HepG2 (cell line): ENCODE results near the gene SPNS2.

Experiments
- CREM ChIP-seq, 2 experiments: sonication (generic) in 1 of 2; formaldehyde crosslinking in 1 of 2; IDR thresholded peaks; 2 replicates each; pipeline versions ENCODE4 v1.4.0 to v1.6.1; 2016 to 2020; ENCODE audit warnings: antibody characterized with exemption in 1 of 2, mild to moderate bottlenecking in 1 of 2, missing genetic modification reagents in 1 of 2
- ETV6 ChIP-seq: sonication (generic); formaldehyde crosslinking; conservative IDR thresholded peaks from 2 replicates; pipeline ENCODE4 v1.4.0; 2020; ENCODE audit warnings: missing genetic modification reagents
- FOXA3 ChIP-seq: IDR thresholded peaks from 2 replicates; pipeline ENCODE4 v1.6.1; 2016; ENCODE audit warnings: missing genetic modification reagents, missing compliant biosample characterization
- KDM4B ChIP-seq: sonication (generic); formaldehyde crosslinking; IDR thresholded peaks from 2 replicates; pipeline ENCODE4 v1.4.0; 2020; ENCODE audit warnings: missing genetic modification reagents
- TCF7L2 ChIP-seq: IDR thresholded peaks from 2 replicates; pipeline ENCODE4 v1.6.1; 2011; ENCODE audit warnings: mild to moderate bottlenecking, low read depth, low read length, moderate library complexity
- ZNF432 ChIP-seq: sonication (generic); formaldehyde crosslinking; IDR thresholded peaks from 2 replicates; pipeline ENCODE4 v1.5.0; 2020; ENCODE audit warnings: missing genetic modification reagents, mild to moderate bottlenecking, borderline replicate concordance
- TF ChIP-seq, protein P1 (sequence below): sonication (generic); formaldehyde crosslinking; IDR thresholded peaks from 2 replicates; pipeline ENCODE4 v1.4.0; 2020; ENCODE audit warnings: missing genetic modification reagents
- TF ChIP-seq, protein P2 (sequence below), 2 experiments: IDR thresholded peaks; 2 replicates each; pipeline ENCODE4 v1.6.1; 2011 to 2012; ENCODE audit warnings: low read length in 2 of 2, borderline replicate concordance in 1 of 2, low read depth in 1 of 2, mild to moderate bottlenecking in 1 of 2, moderate library complexity in 1 of 2
- TF ChIP-seq, protein P3 (sequence below): sonication (generic); formaldehyde crosslinking; IDR thresholded peaks from 2 replicates; pipeline ENCODE4 v1.5.1; 2020; ENCODE audit warnings: missing genetic modification reagents, mild to moderate bottlenecking, borderline replicate concordance

DNA sequence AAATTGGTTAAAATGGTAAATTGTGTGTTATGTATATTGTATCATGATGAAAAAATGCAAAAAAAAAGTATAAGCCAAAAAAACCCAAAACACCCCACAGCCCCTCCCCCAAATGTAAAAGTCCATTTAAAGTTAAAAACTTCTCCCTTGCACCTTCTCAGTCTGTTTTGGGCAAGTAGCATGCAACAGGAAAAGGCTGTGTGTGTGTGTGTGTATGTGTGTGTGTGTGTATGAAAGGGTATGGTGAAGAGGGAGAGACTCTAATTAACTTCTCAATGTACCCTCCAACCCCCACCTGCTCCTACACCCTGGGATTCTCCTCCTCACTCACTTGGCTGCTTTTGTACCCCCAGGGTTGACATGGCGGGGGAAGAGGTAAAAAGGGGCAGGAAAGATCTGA is 70.9 kb downstream of the SPNS2 start:
- no peak for TF ChIP-seq TCF7L2
- no peak for TF ChIP-seq CREM (IDR thresholded peaks at IDR 0.05)
- TF ChIP-seq CREM (CRISPR knock-in tag; IDR thresholded peaks at IDR 0.05): no peak
- no peak for TF ChIP-seq KDM4B (CRISPR knock-in tag)
- TF ChIP-seq, protein P1, sequence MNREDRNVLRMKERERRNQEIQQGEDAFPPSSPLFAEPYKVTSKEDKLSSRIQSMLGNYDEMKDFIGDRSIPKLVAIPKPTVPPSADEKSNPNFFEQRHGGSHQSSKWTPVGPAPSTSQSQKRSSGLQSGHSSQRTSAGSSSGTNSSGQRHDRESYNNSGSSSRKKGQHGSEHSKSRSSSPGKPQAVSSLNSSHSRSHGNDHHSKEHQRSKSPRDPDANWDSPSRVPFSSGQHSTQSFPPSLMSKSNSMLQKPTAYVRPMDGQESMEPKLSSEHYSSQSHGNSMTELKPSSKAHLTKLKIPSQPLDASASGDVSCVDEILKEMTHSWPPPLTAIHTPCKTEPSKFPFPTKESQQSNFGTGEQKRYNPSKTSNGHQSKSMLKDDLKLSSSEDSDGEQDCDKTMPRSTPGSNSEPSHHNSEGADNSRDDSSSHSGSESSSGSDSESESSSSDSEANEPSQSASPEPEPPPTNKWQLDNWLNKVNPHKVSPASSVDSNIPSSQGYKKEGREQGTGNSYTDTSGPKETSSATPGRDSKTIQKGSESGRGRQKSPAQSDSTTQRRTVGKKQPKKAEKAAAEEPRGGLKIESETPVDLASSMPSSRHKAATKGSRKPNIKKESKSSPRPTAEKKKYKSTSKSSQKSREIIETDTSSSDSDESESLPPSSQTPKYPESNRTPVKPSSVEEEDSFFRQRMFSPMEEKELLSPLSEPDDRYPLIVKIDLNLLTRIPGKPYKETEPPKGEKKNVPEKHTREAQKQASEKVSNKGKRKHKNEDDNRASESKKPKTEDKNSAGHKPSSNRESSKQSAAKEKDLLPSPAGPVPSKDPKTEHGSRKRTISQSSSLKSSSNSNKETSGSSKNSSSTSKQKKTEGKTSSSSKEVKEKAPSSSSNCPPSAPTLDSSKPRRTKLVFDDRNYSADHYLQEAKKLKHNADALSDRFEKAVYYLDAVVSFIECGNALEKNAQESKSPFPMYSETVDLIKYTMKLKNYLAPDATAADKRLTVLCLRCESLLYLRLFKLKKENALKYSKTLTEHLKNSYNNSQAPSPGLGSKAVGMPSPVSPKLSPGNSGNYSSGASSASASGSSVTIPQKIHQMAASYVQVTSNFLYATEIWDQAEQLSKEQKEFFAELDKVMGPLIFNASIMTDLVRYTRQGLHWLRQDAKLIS: no peak
- no peak for TF ChIP-seq ETV6 (CRISPR knock-in tag)
- TF ChIP-seq, protein P2, sequence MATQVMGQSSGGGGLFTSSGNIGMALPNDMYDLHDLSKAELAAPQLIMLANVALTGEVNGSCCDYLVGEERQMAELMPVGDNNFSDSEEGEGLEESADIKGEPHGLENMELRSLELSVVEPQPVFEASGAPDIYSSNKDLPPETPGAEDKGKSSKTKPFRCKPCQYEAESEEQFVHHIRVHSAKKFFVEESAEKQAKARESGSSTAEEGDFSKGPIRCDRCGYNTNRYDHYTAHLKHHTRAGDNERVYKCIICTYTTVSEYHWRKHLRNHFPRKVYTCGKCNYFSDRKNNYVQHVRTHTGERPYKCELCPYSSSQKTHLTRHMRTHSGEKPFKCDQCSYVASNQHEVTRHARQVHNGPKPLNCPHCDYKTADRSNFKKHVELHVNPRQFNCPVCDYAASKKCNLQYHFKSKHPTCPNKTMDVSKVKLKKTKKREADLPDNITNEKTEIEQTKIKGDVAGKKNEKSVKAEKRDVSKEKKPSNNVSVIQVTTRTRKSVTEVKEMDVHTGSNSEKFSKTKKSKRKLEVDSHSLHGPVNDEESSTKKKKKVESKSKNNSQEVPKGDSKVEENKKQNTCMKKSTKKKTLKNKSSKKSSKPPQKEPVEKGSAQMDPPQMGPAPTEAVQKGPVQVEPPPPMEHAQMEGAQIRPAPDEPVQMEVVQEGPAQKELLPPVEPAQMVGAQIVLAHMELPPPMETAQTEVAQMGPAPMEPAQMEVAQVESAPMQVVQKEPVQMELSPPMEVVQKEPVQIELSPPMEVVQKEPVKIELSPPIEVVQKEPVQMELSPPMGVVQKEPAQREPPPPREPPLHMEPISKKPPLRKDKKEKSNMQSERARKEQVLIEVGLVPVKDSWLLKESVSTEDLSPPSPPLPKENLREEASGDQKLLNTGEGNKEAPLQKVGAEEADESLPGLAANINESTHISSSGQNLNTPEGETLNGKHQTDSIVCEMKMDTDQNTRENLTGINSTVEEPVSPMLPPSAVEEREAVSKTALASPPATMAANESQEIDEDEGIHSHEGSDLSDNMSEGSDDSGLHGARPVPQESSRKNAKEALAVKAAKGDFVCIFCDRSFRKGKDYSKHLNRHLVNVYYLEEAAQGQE (IDR thresholded peaks at IDR 0.05; ENCODE audit: borderline replicate concordance in 1 of 2, low read depth in 1 of 2, low read length in 2 of 2): no peak
- TF ChIP-seq FOXA3 (CRISPR knock-in tag): no peak
- TF ChIP-seq ZNF432 (CRISPR knock-in tag): no peak
- TF ChIP-seq, protein P3, sequence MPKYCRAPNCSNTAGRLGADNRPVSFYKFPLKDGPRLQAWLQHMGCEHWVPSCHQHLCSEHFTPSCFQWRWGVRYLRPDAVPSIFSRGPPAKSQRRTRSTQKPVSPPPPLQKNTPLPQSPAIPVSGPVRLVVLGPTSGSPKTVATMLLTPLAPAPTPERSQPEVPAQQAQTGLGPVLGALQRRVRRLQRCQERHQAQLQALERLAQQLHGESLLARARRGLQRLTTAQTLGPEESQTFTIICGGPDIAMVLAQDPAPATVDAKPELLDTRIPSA (CRISPR knock-in tag): no peak
